OCI-LY7 (cell line): ENCODE measurements around the gene KCNQ1OT1.

Experiments
- EZH2phosphoT487 ChIP-seq: fragments of 200-600 bp; sonication (generic); IDR thresholded peaks from 2 replicates; pipeline ENCODE4 v1.6.1; 2018; ENCODE audit warnings: low read depth, borderline replicate concordance, mild to moderate bottlenecking, mixed run types, antibody characterized with exemption, low read length, moderate library complexity, mixed read lengths
- TF ChIP-seq, protein P1 (sequence below): fragments of 200-600 bp; sonication (generic); conservative IDR thresholded peaks from 2 replicates; pipeline ENCODE4 v1.5.1; 2014; ENCODE audit warnings: mild to moderate bottlenecking, antibody characterized with exemption, low read length, moderate library complexity, mixed read lengths

DNA sequence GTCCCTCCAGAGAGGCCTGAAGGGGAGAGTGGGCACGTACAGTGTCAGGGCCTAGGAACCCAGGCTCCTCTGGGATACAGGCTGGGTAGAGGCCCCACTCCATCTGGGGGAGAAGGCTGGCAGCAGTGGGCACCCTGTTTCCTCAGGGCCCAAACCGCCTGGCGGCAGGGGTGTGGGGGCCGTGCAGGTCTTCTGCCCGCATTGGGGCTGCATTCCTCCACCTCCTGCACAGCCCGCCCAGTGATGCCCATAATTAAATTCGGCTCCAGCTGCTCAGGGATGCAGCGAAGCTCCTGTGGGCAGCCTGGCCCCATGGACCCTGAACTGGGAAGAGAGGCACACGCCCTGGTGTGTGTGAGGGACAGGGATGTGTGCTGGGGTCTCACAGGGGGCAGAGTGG is 35.4 kb downstream of the KCNQ1OT1 start:
- TF ChIP-seq, protein P1, sequence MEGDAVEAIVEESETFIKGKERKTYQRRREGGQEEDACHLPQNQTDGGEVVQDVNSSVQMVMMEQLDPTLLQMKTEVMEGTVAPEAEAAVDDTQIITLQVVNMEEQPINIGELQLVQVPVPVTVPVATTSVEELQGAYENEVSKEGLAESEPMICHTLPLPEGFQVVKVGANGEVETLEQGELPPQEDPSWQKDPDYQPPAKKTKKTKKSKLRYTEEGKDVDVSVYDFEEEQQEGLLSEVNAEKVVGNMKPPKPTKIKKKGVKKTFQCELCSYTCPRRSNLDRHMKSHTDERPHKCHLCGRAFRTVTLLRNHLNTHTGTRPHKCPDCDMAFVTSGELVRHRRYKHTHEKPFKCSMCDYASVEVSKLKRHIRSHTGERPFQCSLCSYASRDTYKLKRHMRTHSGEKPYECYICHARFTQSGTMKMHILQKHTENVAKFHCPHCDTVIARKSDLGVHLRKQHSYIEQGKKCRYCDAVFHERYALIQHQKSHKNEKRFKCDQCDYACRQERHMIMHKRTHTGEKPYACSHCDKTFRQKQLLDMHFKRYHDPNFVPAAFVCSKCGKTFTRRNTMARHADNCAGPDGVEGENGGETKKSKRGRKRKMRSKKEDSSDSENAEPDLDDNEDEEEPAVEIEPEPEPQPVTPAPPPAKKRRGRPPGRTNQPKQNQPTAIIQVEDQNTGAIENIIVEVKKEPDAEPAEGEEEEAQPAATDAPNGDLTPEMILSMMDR, result no peak
- no peak for TF ChIP-seq EZH2phosphoT487
